GM21619 (cell line): ENCODE results near the gene STRN.
A peak's percentile ranks its signal among the peaks of the same experiment; 100 is the strongest.
"Not testable (repeated sequence)": the region's sequence is repeated elsewhere in the genome, so short reads cannot be mapped to it uniquely, and the experiment has no call there.

Source experiments
- ATAC-seq: cut with Tn5 transposase; IDR thresholded peaks from one replicate; pipeline ENCODE4 v1.9.1; 2021; ENCODE audit not compliant: unreplicated experiment

The STRN gene

GRCh38 chr2:36915627-36916026, 50.7 kb downstream of the STRN start:
- ATAC-seq = no peak

GRCh38 chr2:36912695-36913094, 53.6 kb downstream of the STRN start:
- ATAC-seq = no peak

- no peak for ATAC-seq
These were observed 55.3 kb downstream of the STRN start for GRCh38 chr2:36911012-36911411.

GRCh38 chr2:36906277-36906676, 60.1 kb downstream of the STRN start:
- ATAC-seq = no peak

GRCh38 chr2:36904636-36905035, 61.7 kb downstream of the STRN start:
- no peak for ATAC-seq

GRCh38 chr2:36902385-36903120, 63.8 kb downstream of the STRN start:
- ATAC-seq = no peak

GRCh38 chr2:36892805-36893204, 73.5 kb downstream of the STRN start:
- ATAC-seq = no peak

- no peak for ATAC-seq
These were observed 76.5 kb downstream of the STRN start for GRCh38 chr2:36889795-36890194.

- ATAC-seq = not testable (repeated sequence)
These were observed 79.2 kb downstream of the STRN start for GRCh38 chr2:36887095-36887494.

GRCh38 chr2:36886664-36887063, 79.7 kb downstream of the STRN start:
- no peak for ATAC-seq

GRCh38 chr2:36885605-36886004, 80.7 kb downstream of the STRN start:
- ATAC-seq = no peak

- ATAC-seq = no peak
These were observed 83.8 kb downstream of the STRN start for GRCh38 chr2:36882532-36882931.

- ATAC-seq = no peak
These were observed 84.5 kb downstream of the STRN start for GRCh38 chr2:36881816-36882215.

- no peak for ATAC-seq
These were observed 87.9 kb downstream of the STRN start for GRCh38 chr2:36878429-36878828.

- ATAC-seq = no peak
These were observed 95.1 kb downstream of the STRN start for GRCh38 chr2:36871068-36871707.

- ATAC-seq = no peak
These were observed 96.7 kb downstream of the STRN start for GRCh38 chr2:36869606-36870005.

- ATAC-seq = no peak
These were observed 104.4 kb downstream of the STRN start for GRCh38 chr2:36861896-36862295.

- ATAC-seq = peak; percentile 7
These were observed 107.0 kb downstream of the STRN start for GRCh38 chr2:36859366-36859792.

- peak; percentile 63 for ATAC-seq
These were observed 107.6 kb downstream of the STRN start for GRCh38 chr2:36858551-36859365.

- ATAC-seq = no peak
These were observed 108.6 kb downstream of the STRN start for GRCh38 chr2:36857713-36858112.

GRCh38 chr2:36855429-36855828, 110.9 kb downstream of the STRN start:
- no peak for ATAC-seq

- no peak for ATAC-seq
These were observed 112.1 kb downstream of the STRN start for GRCh38 chr2:36854241-36854640.
